Left lung (tissue), 10 donors: ENCODE results near the gene CNR1. TPM values are rescaled to one million over a fixed set of nuclear protein-coding genes. Genes with fewer than 3 reads are reported as not detected.
A peak's percentile ranks its signal among the peaks of the same experiment; 100 is the strongest.

Experiments used
- ATAC-seq: fragments of 200-7000 bp; cut with Tn5 transposase; one replicate; pipeline ENCODE4 v1.9.1; 2020; ENCODE audit warnings: moderate library complexity
- DNase-seq, 4 donors: peaks; one replicate each; pipeline ENCODE4 v3.0.0-alpha.2; 2013 to 2020
- H3K27ac ChIP-seq, 2 donors: fragments of 200-600 bp; sonication (generic) in 1 of 2; one replicate each; pipeline versions ENCODE4 v1.5.0 to v1.8.0; 2020 to 2021
- H3K27me3 ChIP-seq, 2 donors: fragments of 200-600 bp; sonication (generic) in 1 of 2; one replicate each; pipeline versions ENCODE4 v1.5.0 to v1.8.0; 2020 to 2021
- H3K36me3 ChIP-seq, 2 donors: fragments of 200-600 bp; sonication (generic) in 1 of 2; one replicate each; pipeline versions ENCODE4 v1.5.0 to v1.8.0; 2020 to 2021
- H3K4me1 ChIP-seq, 2 donors: fragments of 200-600 bp; one replicate each; pipeline ENCODE4 v1.8.0; 2021
- H3K4me3 ChIP-seq, 2 donors: fragments of 200-600 bp; sonication (generic) in 1 of 2; one replicate each; pipeline versions ENCODE4 v1.5.0 to v1.8.0; 2020 to 2021; ENCODE audit warnings: mild to moderate bottlenecking in 1 of 2
- H3K9me3 ChIP-seq, 2 donors: fragments of 200-600 bp; sonication (generic) in 1 of 2; one replicate each; pipeline versions ENCODE4 v1.5.0 to v1.8.0; 2020 to 2021
- CTCF ChIP-seq, 2 donors: fragments of 200-600 bp; sonication (generic) in 1 of 2; IDR thresholded peaks; one replicate each; pipeline versions ENCODE4 v1.5.0 to v1.8.0; 2021; ENCODE audit warnings: antibody characterized with exemption in 2 of 2
- intact Hi-C, 2 donors: fragments of 100-400 bp; cut with DNase I; formaldehyde crosslinking; loops; one replicate each; pipeline versions ENCODE4 v1.11.2 to v1.14.2; 2022
- polyA plus RNA-seq, 6 donors: library from polyadenylated mRNA; unstranded; fragments of 120-200 nt; gene quantifications; one replicate each; pipeline ENCODE4 v1.2.1, GENCODE V29; 2013; ENCODE audit not compliant: insufficient read length in 6 of 6
- total RNA-seq, 2 donors: library from RNA; stranded (reverse); fragmentation: NEBNext Ultra II Directional; extraction: Animal tissue kit (Norgen Biotek cat#: 25700); gene quantifications; one replicate each; pipeline ENCODE4 v1.2.1, GENCODE V29; 2021
- donor health status: DM: no; HTN: yes; CAD: no.
- donor health status: DM: no; HTN: no; CAD: no.

CNR1 gene
- total and polyA plus RNA-seq, 8 donors: 0.13 to 29.8 (median 0.24) TPM

- no peaks in the 10 kb centered on the region for H3K36me3 ChIP-seq
- ATAC-seq: peak; percentile 23
- peaks cover 38 to 95% of the 10 kb centered on the region in 2 donors for H3K27me3 ChIP-seq
- H3K4me3 ChIP-seq: peak overlapping the region; percentile 36 to 53
- no peaks in the 10 kb centered on the region for H3K9me3 ChIP-seq
- TF ChIP-seq CTCF (IDR thresholded peaks at IDR 0.05): no peak
- intact Hi-C loops: no loop called here
- peak overlapping the region; percentile 46 to 72 for H3K27ac ChIP-seq
- peaks cover 0 to 21% of the 10 kb centered on the region in 2 donors for H3K4me1 ChIP-seq
- DNase-seq: no peak
Observed at GRCh38 chr6:88165087-88165843, 882 bp downstream of the CNR1 start.

- intact Hi-C loops: no loop called here
- Histone ChIP-seq H3K4me3 (peak overlapping the region in 1 of 2 donors; percentile 53), H3K27me3 (peaks cover 38 to 88% of the 10 kb centered on the region in 2 donors)
Observed at GRCh38 chr6:88164061-88164460, 2.1 kb downstream of the CNR1 start.

GRCh38 chr6:88163616-88164015 lies 2.5 kb downstream of the CNR1 start:
- no peak for TF ChIP-seq CTCF (IDR thresholded peaks at IDR 0.05)
- Histone ChIP-seq H3K27me3 (peaks cover 38 to 83% of the 10 kb centered on the region in 2 donors), H3K4me3 (peak overlapping the region in 1 of 2 donors; percentile 53), H3K27ac (no peak overlapping the region), H3K4me1 (peaks cover 0 to 21% of the 10 kb centered on the region in 2 donors), H3K9me3 (no peaks in the 10 kb centered on the region), H3K36me3 (no peaks in the 10 kb centered on the region)
- ATAC-seq (no peak), DNase-seq (no peak)
- intact Hi-C loops: no loop called here

More at GRCh38 chr6:88164061-88164460, 2.1 kb downstream of the CNR1 start:
- no peak for DNase-seq
- TF ChIP-seq CTCF (IDR thresholded peaks at IDR 0.05): no peak
- Histone ChIP-seq H3K27ac (no peak overlapping the region), H3K36me3 (no peaks in the 10 kb centered on the region), H3K4me1 (peaks cover 0 to 21% of the 10 kb centered on the region in 2 donors), H3K9me3 (no peaks in the 10 kb centered on the region)
- no peak for ATAC-seq

GRCh38 chr6:88161940-88162339 lies 4.2 kb downstream of the CNR1 start:
- Histone ChIP-seq H3K9me3 (no peaks in the 10 kb centered on the region), H3K4me3 (no peak overlapping the region), H3K4me1 (peaks cover 0 to 16% of the 10 kb centered on the region in 2 donors), H3K36me3 (no peaks in the 10 kb centered on the region), H3K27me3 (peaks cover 23 to 67% of the 10 kb centered on the region in 2 donors), H3K27ac (no peak overlapping the region)
- no peak for TF ChIP-seq CTCF (IDR thresholded peaks at IDR 0.05)
- ATAC-seq (no peak), DNase-seq (no peak)
- intact Hi-C loops: no loop called here

- Histone ChIP-seq H3K27me3 (peaks cover 0 to 18% of the 10 kb centered on the region in 2 donors), H3K36me3 (no peaks in the 10 kb centered on the region), H3K27ac (no peak overlapping the region), H3K4me3 (no peak overlapping the region), H3K4me1 (no peaks in the 10 kb centered on the region), H3K9me3 (no peaks in the 10 kb centered on the region)
- DNase-seq: no peak
- no peak for TF ChIP-seq CTCF (IDR thresholded peaks at IDR 0.05)
- no peak for ATAC-seq
- intact Hi-C loops: no loop called here
Observed at GRCh38 chr6:88157106-88157505, 9.0 kb downstream of the CNR1 start.
